ENCODE results near the gene RNASE13. TPM values are rescaled to one million over a fixed set of nuclear protein-coding genes. Genes with fewer than 3 reads are reported as not detected.
"Not testable (repeated sequence)": the region's sequence is repeated elsewhere in the genome, so short reads cannot be mapped to it uniquely, and the experiment has no call there.

RNASE13 gene
- total RNA-seq, 1 experiment from 2014 or later: not detected

GRCh38 chr14:21009721-21010120, 24.9 kb downstream of the RNASE13 start:
- H3K4me3 ChIP-seq (ENCODE audit: insufficient read depth, low read depth, low read length); H3K36me3 ChIP-seq (replicated peaks; ENCODE audit: control insufficient read depth, insufficient read depth, low read length); H3K27me3 ChIP-seq (ENCODE audit: control insufficient read depth, insufficient read depth, low read length); DNase-seq: not testable (repeated sequence)

- no peak for DNase-seq
- Histone ChIP-seq H3K36me3 (replicated peaks; ENCODE audit: control insufficient read depth, insufficient read depth, low read length) (no peaks in the 10 kb centered on the region), H3K27me3 (ENCODE audit: control insufficient read depth, insufficient read depth, low read length) (no peaks in the 10 kb centered on the region), H3K4me3 (ENCODE audit: insufficient read depth, low read depth, low read length) (no peak overlapping the region)
Measured at GRCh38 chr14:21003788-21004346, 30.7 kb downstream of the RNASE13 start.

- peaks cover 4% of the 10 kb centered on the region for H3K36me3 ChIP-seq (replicated peaks; ENCODE audit: control insufficient read depth, insufficient read depth, low read length)
- DNase-seq: no peak
- no peaks in the 10 kb centered on the region for H3K27me3 ChIP-seq (ENCODE audit: control insufficient read depth, insufficient read depth, low read length)
- H3K4me3 ChIP-seq (ENCODE audit: insufficient read depth, low read depth, low read length): no peak overlapping the region
Measured at GRCh38 chr14:21001218-21001617, 33.4 kb downstream of the RNASE13 start.

GRCh38 chr14:20999591-20999990, 35.0 kb downstream of the RNASE13 start:
- Histone ChIP-seq H3K4me3 (ENCODE audit: insufficient read depth, low read depth, low read length) (no peak overlapping the region), H3K36me3 (replicated peaks; ENCODE audit: control insufficient read depth, insufficient read depth, low read length) (peaks cover 19% of the 10 kb centered on the region), H3K27me3 (ENCODE audit: control insufficient read depth, insufficient read depth, low read length) (no peaks in the 10 kb centered on the region)
- no peak for DNase-seq

- no peak within 1 kb of the TSS for H3K4me3 ChIP-seq (ENCODE audit: insufficient read depth, low read depth, low read length)
- DNase-seq: peak; percentile 61
- H3K36me3 ChIP-seq (replicated peaks; ENCODE audit: control insufficient read depth, insufficient read depth, low read length): peaks cover 20% of the 10 kb centered on the region
- no peaks in the 10 kb centered on the region for H3K27me3 ChIP-seq (ENCODE audit: control insufficient read depth, insufficient read depth, low read length)
Measured at GRCh38 chr14:20998674-20999366, 35.8 kb downstream of the RNASE13 start, which contains the start of gene SLC39A2. TSS of gene SLC39A2 (plus strand) at chr14:20999293. CDS start at chr14:20999447, 154 bp downstream.

- Histone ChIP-seq H3K4me3 (ENCODE audit: insufficient read depth, low read depth, low read length) (no peak overlapping the region), H3K36me3 (replicated peaks; ENCODE audit: control insufficient read depth, insufficient read depth, low read length) (peaks cover 21% of the 10 kb centered on the region)
- no peak for DNase-seq
Measured at GRCh38 chr14:20998139-20998538, 36.5 kb downstream of the RNASE13 start.

GRCh38 chr14:20997564-20997963, 37.0 kb downstream of the RNASE13 start:
- Histone ChIP-seq H3K4me3 (ENCODE audit: insufficient read depth, low read depth, low read length) (no peak overlapping the region), H3K27me3 (ENCODE audit: control insufficient read depth, insufficient read depth, low read length) (no peaks in the 10 kb centered on the region), H3K36me3 (replicated peaks; ENCODE audit: control insufficient read depth, insufficient read depth, low read length) (peaks cover 23% of the 10 kb centered on the region)
- DNase-seq: no peak

More at GRCh38 chr14:20998139-20998538, 36.5 kb downstream of the RNASE13 start:
- H3K27me3 ChIP-seq (ENCODE audit: control insufficient read depth, insufficient read depth, low read length): no peaks in the 10 kb centered on the region

- no peak for DNase-seq
- Histone ChIP-seq H3K4me3 (ENCODE audit: insufficient read depth, low read depth, low read length) (no peak overlapping the region), H3K36me3 (replicated peaks; ENCODE audit: control insufficient read depth, insufficient read depth, low read length) (peaks cover 26% of the 10 kb centered on the region), H3K27me3 (ENCODE audit: control insufficient read depth, insufficient read depth, low read length) (no peaks in the 10 kb centered on the region)
Measured at GRCh38 chr14:20997115-20997514, 37.5 kb downstream of the RNASE13 start.

GRCh38 chr14:20996521-20996920, 38.1 kb downstream of the RNASE13 start:
- Histone ChIP-seq H3K4me3 (ENCODE audit: insufficient read depth, low read depth, low read length) (no peak overlapping the region), H3K36me3 (replicated peaks; ENCODE audit: control insufficient read depth, insufficient read depth, low read length) (peaks cover 28% of the 10 kb centered on the region), H3K27me3 (ENCODE audit: control insufficient read depth, insufficient read depth, low read length) (no peaks in the 10 kb centered on the region)
- DNase-seq: no peak

GRCh38 chr14:20989787-20990600, 44.6 kb downstream of the RNASE13 start, which contains the start of gene METTL17:
TSS of gene METTL17 (plus strand) at chr14:20989980. CDS start at chr14:20990003, 23 bp downstream.
- Histone ChIP-seq H3K4me3 (ENCODE audit: insufficient read depth, low read depth, low read length) (peak within 1 kb of the TSS; percentile 92), H3K36me3 (replicated peaks; ENCODE audit: control insufficient read depth, insufficient read depth, low read length) (peaks cover 13% of the 10 kb centered on the region), H3K27me3 (ENCODE audit: control insufficient read depth, insufficient read depth, low read length) (no peaks in the 10 kb centered on the region)
- peak; percentile 91 for DNase-seq

GRCh38 chr14:20989471-20989786, 45.2 kb downstream of the RNASE13 start:
- Histone ChIP-seq H3K4me3 (ENCODE audit: insufficient read depth, low read depth, low read length) (peak overlapping the region; percentile 92), H3K27me3 (ENCODE audit: control insufficient read depth, insufficient read depth, low read length) (no peaks in the 10 kb centered on the region), H3K36me3 (replicated peaks; ENCODE audit: control insufficient read depth, insufficient read depth, low read length) (peaks cover 8% of the 10 kb centered on the region)
- no peak for DNase-seq

- H3K36me3 ChIP-seq (replicated peaks; ENCODE audit: control insufficient read depth, insufficient read depth, low read length): peaks cover 8% of the 10 kb centered on the region
- no peaks in the 10 kb centered on the region for H3K27me3 ChIP-seq (ENCODE audit: control insufficient read depth, insufficient read depth, low read length)
- H3K4me3 ChIP-seq (ENCODE audit: insufficient read depth, low read depth, low read length): peak overlapping the region; percentile 19
- DNase-seq: no peak
Measured at GRCh38 chr14:20988717-20989470, 45.7 kb downstream of the RNASE13 start.

- no peak overlapping the region for H3K4me3 ChIP-seq (ENCODE audit: insufficient read depth, low read depth, low read length)
- no peaks in the 10 kb centered on the region; the same call in 1 of the 2 replicates for H3K27me3 ChIP-seq (ENCODE audit: control insufficient read depth, insufficient read depth, low read length)
- no peaks in the 10 kb centered on the region for H3K36me3 ChIP-seq (replicated peaks; ENCODE audit: control insufficient read depth, insufficient read depth, low read length)
- DNase-seq: no peak
Measured at GRCh38 chr14:20986811-20987210, 47.8 kb downstream of the RNASE13 start.

GRCh38 chr14:20985650-20986049, 49.0 kb downstream of the RNASE13 start:
- H3K4me3 ChIP-seq (ENCODE audit: insufficient read depth, low read depth, low read length); H3K27me3 ChIP-seq (ENCODE audit: control insufficient read depth, insufficient read depth, low read length); H3K36me3 ChIP-seq (replicated peaks; ENCODE audit: control insufficient read depth, insufficient read depth, low read length); DNase-seq: not testable (repeated sequence)
